Neural cell (in vitro differentiated cells): ENCODE measurements around the gene INO80. TPM values are rescaled to one million over a fixed set of nuclear protein-coding genes. Genes with fewer than 3 reads are reported as not detected.

Source experiments
- H2AFZ ChIP-seq: fragments of 200-600, 300-800 bp; sonication (generic), shearing (Covaris generic); 2 replicates; pipeline ENCODE4 v1.6.0; 2014; ENCODE audit warnings: low read depth, mild to moderate bottlenecking, antibody characterized with exemption, low read length, moderate library complexity
- H3F3A ChIP-seq: fragments of 200-600 bp; shearing (Covaris generic); 2 replicates; pipeline ENCODE4 v1.6.1; 2016; ENCODE audit warnings: mild to moderate bottlenecking, moderate library complexity, mixed read lengths, antibody characterized with exemption, low read length; ENCODE audit not compliant: insufficient read depth, poor library complexity, severe bottlenecking
- H3K27ac ChIP-seq: fragments of 200-600, 300-800 bp; sonication (generic), shearing (Covaris generic); 2 replicates; pipeline ENCODE4 v1.5.1; 2014; ENCODE audit warnings: mild to moderate bottlenecking, low read length, moderate library complexity
- H3K27me3 ChIP-seq: fragments of 300-800, 200-600 bp; sonication (generic), shearing (Covaris generic); 2 replicates; pipeline ENCODE4 v1.6.0; 2014; ENCODE audit warnings: mild to moderate bottlenecking, low read depth, low read length, moderate library complexity; ENCODE audit not compliant: insufficient read depth
- H3K36me3 ChIP-seq: fragments of 300-800, 200-600 bp; sonication (generic), shearing (Covaris generic); 2 replicates; pipeline ENCODE4 v1.5.1; 2014; ENCODE audit warnings: mild to moderate bottlenecking, antibody characterized with exemption, low read length, moderate library complexity; ENCODE audit not compliant: insufficient read depth
- H3K4me2 ChIP-seq: fragments of 300-800, 200-600 bp; sonication (generic), shearing (Covaris generic); 2 replicates; pipeline ENCODE4 v1.6.0; 2014; ENCODE audit warnings: mild to moderate bottlenecking, low read length
- H3K4me3 ChIP-seq: fragments of 300-800, 200-600 bp; sonication (generic), shearing (Covaris generic); 2 replicates; pipeline ENCODE4 v1.5.1; 2014; ENCODE audit warnings: mild to moderate bottlenecking, low read length, moderate library complexity
- H3K79me2 ChIP-seq: fragments of 200-600 bp; shearing (Covaris generic); replicated peaks from 2 replicates; pipeline ENCODE4 v1.6.0; 2014; ENCODE audit warnings: mild to moderate bottlenecking, low read length, moderate library complexity; ENCODE audit not compliant: insufficient read depth
- H3K9ac ChIP-seq: fragments of 300-800, 200-600 bp; sonication (generic), shearing (Covaris generic); 2 replicates; pipeline ENCODE4 v1.6.1; 2016; ENCODE audit warnings: mild to moderate bottlenecking, low read length, mixed read lengths
- H3K9me2 ChIP-seq: fragments of 200-600 bp; shearing (Covaris generic); 2 replicates; pipeline ENCODE4 v1.6.1; 2016; ENCODE audit warnings: mild to moderate bottlenecking, low read length, mixed read lengths; ENCODE audit not compliant: insufficient read depth
- H3K9me3 ChIP-seq: fragments of 200-600, 300-800 bp; sonication (generic), shearing (Covaris generic); 2 replicates; pipeline ENCODE4 v1.6.1; 2016; ENCODE audit warnings: mild to moderate bottlenecking, mixed run types, low read length, moderate library complexity, mixed read lengths
- H4K20me1 ChIP-seq: fragments of 200-600 bp; shearing (Covaris generic); 2 replicates; pipeline ENCODE4 v1.6.1; 2016; ENCODE audit warnings: mild to moderate bottlenecking, mixed run types; ENCODE audit not compliant: insufficient read depth
- CTCF ChIP-seq: fragments of 450-650 bp; IDR thresholded peaks from 2 replicates; pipeline ENCODE4 v1.5.1; 2014; ENCODE audit warnings: antibody characterized with exemption, mild to moderate bottlenecking, moderate library complexity; ENCODE audit not compliant: poor library complexity, severe bottlenecking
- EP300 ChIP-seq: fragments of 450-650 bp; conservative IDR thresholded peaks from 2 replicates; pipeline ENCODE4 v1.6.1; 2014; ENCODE audit warnings: antibody characterized with exemption, mild to moderate bottlenecking, moderate library complexity; ENCODE audit not compliant: poor library complexity, severe bottlenecking
- EZH2 ChIP-seq: fragments of 200-600, 300-800 bp; shearing (Covaris generic), sonication (generic); IDR thresholded peaks from 2 replicates; pipeline ENCODE4 v1.6.1; 2014; ENCODE audit warnings: antibody characterized with exemption, low read length, borderline replicate concordance, mild to moderate bottlenecking; ENCODE audit not compliant: insufficient read depth, poor library complexity, severe bottlenecking
- MXI1 ChIP-seq: fragments of 450-650 bp; conservative IDR thresholded peaks from 2 replicates; pipeline ENCODE4 v1.6.1; 2014; ENCODE audit warnings: antibody characterized with exemption, mild to moderate bottlenecking; ENCODE audit not compliant: poor library complexity, severe bottlenecking
- POLR2AphosphoS5 ChIP-seq: IDR thresholded peaks from 2 replicates; pipeline ENCODE4 v1.6.1; 2012
- RAD21 ChIP-seq: fragments of 450-650 bp; conservative IDR thresholded peaks from 2 replicates; pipeline ENCODE4 v1.6.1; 2014; ENCODE audit warnings: antibody characterized with exemption, mild to moderate bottlenecking, moderate library complexity
- REST ChIP-seq: IDR thresholded peaks from 2 replicates; pipeline ENCODE4 v1.6.1; 2012; ENCODE audit warnings: borderline replicate concordance
- SMC3 ChIP-seq: fragments of 450-650 bp; conservative IDR thresholded peaks from 2 replicates; pipeline ENCODE4 v1.6.1; 2014; ENCODE audit warnings: antibody characterized with exemption, mild to moderate bottlenecking, moderate library complexity; ENCODE audit not compliant: poor library complexity
- TAF1 ChIP-seq: IDR thresholded peaks from 2 replicates; pipeline ENCODE4 v1.6.1; 2012; ENCODE audit warnings: low read depth
- polyA plus RNA-seq: library from polyadenylated mRNA; depleted of rRNA; stranded (reverse); fragments of >200 nt; gene quantifications from 2 replicates; pipeline ENCODE4 v1.2.3, GENCODE V29; 2014

The INO80 gene
- polyA plus RNA-seq, 1 donor from 2014 or later, result 8.4 TPM

DNA sequence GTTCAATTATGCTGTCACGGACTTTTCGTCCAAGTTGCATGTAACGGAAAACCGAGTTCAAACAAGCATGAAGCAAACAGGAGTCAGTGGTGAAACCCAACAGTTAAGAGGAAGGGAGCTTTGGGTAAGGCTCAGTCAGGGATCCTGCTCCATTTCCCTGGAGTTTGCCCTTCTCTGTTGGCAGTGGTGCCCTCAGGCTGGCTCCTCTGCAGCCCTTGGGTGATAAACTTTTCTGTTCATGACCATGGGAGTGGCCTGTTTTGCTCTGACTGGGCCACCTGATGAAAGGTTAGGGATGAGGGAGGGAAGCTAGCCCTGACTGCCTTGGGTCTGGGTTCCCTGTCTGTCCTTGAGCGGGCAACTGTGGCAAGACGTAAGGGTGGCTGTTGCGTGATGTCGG is 146.7 kb downstream of the INO80 start:
- Histone ChIP-seq H3K79me2 (no peaks in the 10 kb centered on the region), H4K20me1 (no peaks in the 10 kb centered on the region), H3K4me3 (no peak overlapping the region), H3K27me3 (no peaks in the 10 kb centered on the region), H3K9me3 (no peaks in the 10 kb centered on the region), H3K36me3 (no peaks in the 10 kb centered on the region), H2AFZ (no peak overlapping the region), H3F3A (no peaks in the 10 kb centered on the region), H3K4me2 (no peak overlapping the region), H3K27ac (no peak overlapping the region), H3K9ac (no peak overlapping the region), H3K9me2 (no peaks in the 10 kb centered on the region)
- TF ChIP-seq TAF1 (no peak), EZH2 (no peak), REST (no peak), MXI1 (no peak), EP300 (no peak), CTCF (no peak), RAD21 (no peak), POLR2AphosphoS5 (no peak), SMC3 (no peak)

GRCh38 chr15:40968290-40969085 is 147.6 kb downstream of the INO80 start:
- Histone ChIP-seq H3K4me3 (no peak overlapping the region), H3K27me3 (no peaks in the 10 kb centered on the region), H2AFZ (no peak overlapping the region), H3K27ac (no peak overlapping the region), H3F3A (no peaks in the 10 kb centered on the region), H3K79me2 (no peaks in the 10 kb centered on the region), H3K36me3 (no peaks in the 10 kb centered on the region), H4K20me1 (no peaks in the 10 kb centered on the region), H3K4me2 (no peak overlapping the region), H3K9ac (no peak overlapping the region), H3K9me3 (no peaks in the 10 kb centered on the region), H3K9me2 (no peaks in the 10 kb centered on the region)
- TF ChIP-seq SMC3 (no peak), EZH2 (no peak)
